Muscle of leg (tissue), 11 donors: ENCODE results near the gene PWWP2B. TPM values are rescaled to one million over a fixed set of nuclear protein-coding genes. Genes with fewer than 3 reads are reported as not detected.
"Not testable (repeated sequence)": the region's sequence is repeated elsewhere in the genome, so short reads cannot be mapped to it uniquely, and the experiment has no call there.

ENCODE experiments used
- DNase-seq: peaks from one replicate; pipeline ENCODE4 v3.0.0; 2013
- H3K27ac ChIP-seq: one replicate; pipeline ENCODE4 v1.5.1; 2013; ENCODE audit warnings: mild to moderate bottlenecking, low read length, control low read depth
- H3K27me3 ChIP-seq: one replicate; pipeline ENCODE4 v1.6.1; 2013; ENCODE audit warnings: low read length; ENCODE audit not compliant: control insufficient read depth, insufficient read depth
- H3K36me3 ChIP-seq: one replicate; pipeline ENCODE4 v1.6.1; 2013; ENCODE audit warnings: low read length; ENCODE audit not compliant: control insufficient read depth, insufficient read depth
- H3K4me1 ChIP-seq: one replicate; pipeline ENCODE4 v1.6.1; 2013; ENCODE audit warnings: low read length; ENCODE audit not compliant: control insufficient read depth, insufficient read depth
- H3K4me3 ChIP-seq: one replicate; pipeline ENCODE4 v1.5.1; 2013; ENCODE audit warnings: low read length, control low read depth
- H3K9me3 ChIP-seq: replicated peaks from 2 replicates; pipeline ENCODE4 v1.6.1; 2013; ENCODE audit warnings: low read depth, low read length; ENCODE audit not compliant: control insufficient read depth
- WGBS: methylation state at CpG from one replicate; pipeline ENCODE4 v1.1.5; 2013; ENCODE audit warnings: missing lambda C conversion rate; ENCODE audit not compliant: insufficient coverage; 5-methylcytosine and 5-hydroxymethylcytosine counted together
- polyA plus RNA-seq, 8 donors: library from polyadenylated mRNA; unstranded; fragments of 120-200 nt; gene quantifications; one replicate each; pipeline versions ENCODE4 v1.2.1 to v1.2.3, GENCODE V29; 2013; ENCODE audit warnings: inconsistent platforms in 1 of 8, low replicate concordance in 1 of 8; ENCODE audit not compliant: insufficient read length in 8 of 8, insufficient read depth in 1 of 8
- total RNA-seq: library from RNA; stranded (reverse); fragments of 120-200 nt; gene quantifications from one replicate; pipeline ENCODE4 v1.2.4, GENCODE V29; 2013

PWWP2B gene
- total and polyA plus RNA-seq, 9 donors = 5.8 to 15.1 (median 11.3) TPM

GRCh38 chr10:132386419-132386831 lies 10.6 kb upstream of the PWWP2B start:
- H3K4me3 ChIP-seq = no peak overlapping the region
- peaks cover 27% of the 10 kb centered on the region for H3K4me1 ChIP-seq
- peaks cover 6% of the 10 kb centered on the region for H3K27me3 ChIP-seq
- 70% methylated on average over 4 of the region's 9 CpGs for WGBS
- no peak for DNase-seq
- H3K9me3 ChIP-seq = peaks cover 2% of the 10 kb centered on the region
- no peaks in the 10 kb centered on the region for H3K36me3 ChIP-seq
- H3K27ac ChIP-seq = no peak overlapping the region

- no CpG with 5 or more reads among the region's 1 CpG for WGBS
- H3K9me3 ChIP-seq, DNase-seq, H3K27ac ChIP-seq, H3K4me3 ChIP-seq, H3K27me3 ChIP-seq, H3K36me3 ChIP-seq: not testable (repeated sequence)
- H3K4me1 ChIP-seq = peaks cover 27% of the 10 kb centered on the region
Observed at GRCh38 chr10:132386896-132387295, 10.1 kb upstream of the PWWP2B start.

GRCh38 chr10:132387764-132388210 lies 9.2 kb upstream of the PWWP2B start:
- no peaks in the 10 kb centered on the region for H3K36me3 ChIP-seq
- peaks cover 6% of the 10 kb centered on the region for H3K27me3 ChIP-seq
- H3K4me3 ChIP-seq = no peak overlapping the region
- WGBS = 5% methylated on average over 16 of the region's 26 CpGs
- DNase-seq = peak; percentile 63
- H3K27ac ChIP-seq = no peak overlapping the region
- peaks cover 27% of the 10 kb centered on the region for H3K4me1 ChIP-seq
- no peaks in the 10 kb centered on the region for H3K9me3 ChIP-seq

GRCh38 chr10:132388891-132389432 lies 8.0 kb upstream of the PWWP2B start:
- 29% methylated on average over 19 of the region's 22 CpGs for WGBS
- no peaks in the 10 kb centered on the region for H3K36me3 ChIP-seq
- H3K4me1 ChIP-seq = peaks cover 27% of the 10 kb centered on the region
- no peak overlapping the region for H3K4me3 ChIP-seq
- H3K27me3 ChIP-seq = peaks cover 6% of the 10 kb centered on the region
- DNase-seq = peak; percentile 44
- no peaks in the 10 kb centered on the region for H3K9me3 ChIP-seq
- H3K27ac ChIP-seq = no peak overlapping the region

GRCh38 chr10:132389433-132390169 lies 7.4 kb upstream of the PWWP2B start:
- Histone ChIP-seq H3K4me1 (peaks cover 27% of the 10 kb centered on the region), H3K36me3 (no peaks in the 10 kb centered on the region), H3K27ac (no peak overlapping the region), H3K4me3 (no peak overlapping the region), H3K27me3 (peaks cover 6% of the 10 kb centered on the region), H3K9me3 (no peaks in the 10 kb centered on the region)
- 36% methylated on average over 9 of the region's 16 CpGs for WGBS
- no peak for DNase-seq

GRCh38 chr10:132390170-132390920 lies 6.7 kb upstream of the PWWP2B start:
- no peak for DNase-seq

GRCh38 chr10:132390921-132391675 lies 5.9 kb upstream of the PWWP2B start:
- H3K27ac ChIP-seq = no peak overlapping the region
- WGBS = 30% methylated on average over 18 of the region's 19 CpGs
- H3K9me3 ChIP-seq = no peaks in the 10 kb centered on the region
- no peak overlapping the region for H3K4me3 ChIP-seq
- H3K27me3 ChIP-seq = peaks cover 6% of the 10 kb centered on the region
- DNase-seq = no peak
- no peaks in the 10 kb centered on the region for H3K36me3 ChIP-seq
- H3K4me1 ChIP-seq = peaks cover 32% of the 10 kb centered on the region

More at GRCh38 chr10:132390170-132390920, 6.7 kb upstream of the PWWP2B start:
- no peak overlapping the region for H3K4me3 ChIP-seq
- no peaks in the 10 kb centered on the region for H3K36me3 ChIP-seq
- no peak overlapping the region for H3K27ac ChIP-seq
- WGBS = 54% methylated on average over 5 of the region's 8 CpGs
- peaks cover 6% of the 10 kb centered on the region for H3K27me3 ChIP-seq
- H3K9me3 ChIP-seq = no peaks in the 10 kb centered on the region
- peaks cover 28% of the 10 kb centered on the region for H3K4me1 ChIP-seq

- Histone ChIP-seq H3K27ac (no peak overlapping the region), H3K36me3 (no peaks in the 10 kb centered on the region), H3K4me1 (peaks cover 33% of the 10 kb centered on the region), H3K4me3 (no peak overlapping the region), H3K27me3 (peaks cover 6% of the 10 kb centered on the region), H3K9me3 (no peaks in the 10 kb centered on the region)
- WGBS = 68% methylated on average over 4 of the region's 4 CpGs
- DNase-seq = no peak
Observed at GRCh38 chr10:132391676-132392020, 5.4 kb upstream of the PWWP2B start.

- Histone ChIP-seq H3K9me3 (no peaks in the 10 kb centered on the region), H3K27ac (no peak overlapping the region), H3K4me3 (no peak overlapping the region), H3K36me3 (no peaks in the 10 kb centered on the region), H3K4me1 (peaks cover 33% of the 10 kb centered on the region), H3K27me3 (peaks cover 6% of the 10 kb centered on the region)
- WGBS = 100% methylated on average over 2 of the region's 2 CpGs
- DNase-seq = no peak
Observed at GRCh38 chr10:132392184-132392800, 4.7 kb upstream of the PWWP2B start.
